HepG2 (cell line): Measurements from ENCODE around the gene ABHD2. TPM values are rescaled to one million over a fixed set of nuclear protein-coding genes. Genes with fewer than 3 reads are reported as not detected.

ENCODE experiments used
- ATAC-seq: fragments of 200-7000 bp; cut with Tn5 transposase; 3 replicates; pipeline ENCODE4 v1.9.1; 2020; ENCODE audit warnings: mild to moderate bottlenecking, moderate library complexity
- BruUV-seq: library from RNA; stranded (reverse); fragments of 400-500 nt; replicated peaks from 2 replicates; lab custom pipeline; 2021; lab: Mats Ljungman, UMichigan
- CTCF ChIA-PET: fragments of 300-600 bp; formaldehyde crosslinking; extraction: SDS; loops from one replicate; lab custom pipeline; 2021; ENCODE audit warnings: low total read pairs, inconsistent platforms, low intra/inter-chr PET ratio; lab: Yijun Ruan, JAX
- POLR2A ChIA-PET: fragments of 350-600 bp; sonication (Branson Sonifier 250); formaldehyde crosslinking; loops from one replicate; lab custom pipeline; 2020; ENCODE audit warnings: antibody characterized with exemption, inconsistent platforms; lab: Yijun Ruan, JAX
- DNase-seq: peaks from one replicate; pipeline ENCODE4 v3.0.0-alpha.2; 2015; ENCODE audit warnings: low spot score
- FAIRE-seq: peaks from 3 replicates; lab custom pipeline; 2011; peaks lifted over from hg19 to GRCh38; lab: Jason Lieb, UNC
- H2AFZ ChIP-seq: one replicate; pipeline ENCODE4 v1.6.1; 2011; ENCODE audit warnings: low read length, inconsistent platforms
- H3K27ac ChIP-seq: fragments of 300-600 bp; 3 replicates; pipeline ENCODE4 v1.8.0; 2011; ENCODE audit warnings: mixed run types, mild to moderate bottlenecking, mixed read lengths, low read length, inconsistent platforms; ENCODE audit not compliant: insufficient read depth; ENCODE audit errors: extremely low read length
- H3K27me3 ChIP-seq, 2 experiments: fragments of 200-600 bp in 1 of 2; 2 replicates in 1 of 2; 3 replicates in 1 of 2; pipeline versions ENCODE4 v1.6.0 to v1.8.0; 2011; ENCODE audit warnings: low read length in 2 of 2, mild to moderate bottlenecking in 2 of 2, moderate library complexity in 2 of 2, inconsistent platforms in 1 of 2; ENCODE audit not compliant: insufficient read depth in 2 of 2, control insufficient read depth in 1 of 2
- H3K36me3 ChIP-seq, 2 experiments: fragments of 200-600 bp in 1 of 2; replicated peaks in 1 of 2; 2 replicates in 1 of 2; 3 replicates in 1 of 2; pipeline versions ENCODE4 v1.5.1 to v1.8.0; 2011; ENCODE audit warnings: low read length in 2 of 2, inconsistent platforms in 1 of 2; ENCODE audit not compliant: insufficient read depth in 2 of 2, control insufficient read depth in 1 of 2
- H3K4me1 ChIP-seq: 2 replicates; pipeline ENCODE4 v1.5.1; 2012; ENCODE audit warnings: low read length, inconsistent platforms; ENCODE audit not compliant: insufficient read depth
- H3K4me2 ChIP-seq: 2 replicates; pipeline ENCODE4 v1.6.0; 2011; ENCODE audit warnings: low read depth, low read length, inconsistent platforms
- H3K4me3 ChIP-seq, 3 experiments: fragments of 200-600 bp in 1 of 3; sonication (generic), shearing (Covaris generic) in 1 of 3; replicated peaks in 1 of 3; 2 replicates each; pipeline ENCODE4 v1.5.1; 2011 to 2016; ENCODE audit warnings: low read length in 3 of 3, inconsistent platforms in 2 of 3, low read depth in 2 of 3, mild to moderate bottlenecking in 2 of 3, control low read depth in 1 of 3, mixed read lengths in 1 of 3; ENCODE audit not compliant: insufficient read depth in 1 of 3
- H3K79me2 ChIP-seq: one replicate; pipeline ENCODE4 v1.6.1; 2011; ENCODE audit warnings: low read length, inconsistent platforms; ENCODE audit not compliant: insufficient read depth
- H3K9ac ChIP-seq: 2 replicates; pipeline ENCODE4 v1.6.0; 2011; ENCODE audit warnings: mild to moderate bottlenecking, low read depth, low read length, inconsistent platforms; ENCODE audit not compliant: insufficient read depth
- H3K9me3 ChIP-seq: 2 replicates; pipeline ENCODE4 v1.5.1; 2012; ENCODE audit warnings: mild to moderate bottlenecking, low read length
- H4K20me1 ChIP-seq: 2 replicates; pipeline ENCODE4 v1.6.0; 2011; ENCODE audit warnings: inconsistent platforms, mild to moderate bottlenecking, low read length, moderate library complexity; ENCODE audit not compliant: insufficient read depth
- BRCA1 ChIP-seq: sonication (generic); formaldehyde crosslinking; IDR thresholded peaks from 2 replicates; pipeline ENCODE4 v1.4.0; 2020; ENCODE audit warnings: missing genetic modification reagents
- HNRNPK ChIP-seq: fragments of 200-400 bp; formaldehyde crosslinking; IDR thresholded peaks from 2 replicates; pipeline ENCODE4 v1.6.1; 2018; ENCODE audit warnings: low read length, low read depth, moderate library complexity, mild to moderate bottlenecking; ENCODE audit not compliant: poor library complexity, severe bottlenecking
- MEF2D ChIP-seq: sonication (generic); formaldehyde crosslinking; IDR thresholded peaks from 2 replicates; pipeline ENCODE4 v1.5.1; 2020; ENCODE audit warnings: mild to moderate bottlenecking, missing genetic modification reagents
- NRL ChIP-seq: sonication (generic); formaldehyde crosslinking; IDR thresholded peaks from 2 replicates; pipeline ENCODE4 v1.5.0; 2020; ENCODE audit warnings: missing genetic modification reagents, mild to moderate bottlenecking, moderate library complexity, borderline replicate concordance
- XRCC5 ChIP-seq: fragments of 200-400 bp; formaldehyde crosslinking; optimal IDR thresholded peaks from 2 replicates; pipeline ENCODE3; 2017; ENCODE audit warnings: mild to moderate bottlenecking, low read length
- ZNF101 ChIP-seq: sonication (generic); formaldehyde crosslinking; IDR thresholded peaks from 2 replicates; pipeline ENCODE4 v1.4.0; 2020; ENCODE audit warnings: mild to moderate bottlenecking, low read depth, missing genetic modification reagents, borderline replicate concordance
- WGBS: methylation state at CpG from one replicate; pipeline ENCODE4 v1.1.6; 2017; ENCODE audit warnings: low lambda C conversion rate; 5-methylcytosine and 5-hydroxymethylcytosine counted together
- in situ Hi-C: cut with HindIII; loops from 2 replicates; pipeline ENCODE4 v1.10.0; 2017; ENCODE audit warnings: low pct_unique_long_range_greater_than_20kb; ENCODE audit not compliant: extremely low pct_ligation_motif_present
- intact Hi-C: fragments of 100-400 bp; cut with micrococcal nuclease; formaldehyde crosslinking; loops from one replicate; pipeline ENCODE4 v1.10.0; 2022; ENCODE audit not compliant: unreplicated experiment
- polyA plus RNA-seq, 8 experiments: library from polyadenylated mRNA; depleted of rRNA in 3 of 8; stranded (reverse) in 7 of 8; unstranded in 1 of 8; fragments of >200 nt; fragmentation: Illumina TruSeq in 4 of 8; extraction: Trizol in 4 of 8; gene quantifications; 2 replicates each; pipeline versions ENCODE4 v1.2.1 to v1.2.3, GENCODE V29; 2011 to 2016; ENCODE audit warnings: low read depth in 4 of 8, missing spikeins in 1 of 8, mixed read lengths in 1 of 8; ENCODE audit not compliant: insufficient read depth in 1 of 8
- total RNA-seq, 5 experiments: library from RNA; depleted of rRNA; stranded (reverse); fragments of >200 nt; fragmentation: Illumina TruSeq; extraction: Trizol; gene quantifications; 2 replicates each; pipeline ENCODE4 v1.2.3, GENCODE V29; 2016; ENCODE audit warnings: low read depth in 1 of 5
- TF ChIP-seq, protein P1 (sequence below): sonication (generic); formaldehyde crosslinking; IDR thresholded peaks from 2 replicates; pipeline ENCODE4 v1.8.0; 2022; ENCODE audit warnings: missing genetic modification reagents, mild to moderate bottlenecking, moderate library complexity, borderline replicate concordance
- TF ChIP-seq, protein P2 (sequence below): sonication (generic); formaldehyde crosslinking; IDR thresholded peaks from 2 replicates; pipeline ENCODE4 v1.8.1; 2023; ENCODE audit warnings: missing genetic modification reagents, inconsistent platforms, borderline replicate concordance

Gene ABHD2
- total and polyA plus RNA-seq, 2 of the 13 experiments (the other 11 are each of a cell fraction or from before 2014, with no cell fraction given) = 14.8 to 22.4 TPM

DNA sequence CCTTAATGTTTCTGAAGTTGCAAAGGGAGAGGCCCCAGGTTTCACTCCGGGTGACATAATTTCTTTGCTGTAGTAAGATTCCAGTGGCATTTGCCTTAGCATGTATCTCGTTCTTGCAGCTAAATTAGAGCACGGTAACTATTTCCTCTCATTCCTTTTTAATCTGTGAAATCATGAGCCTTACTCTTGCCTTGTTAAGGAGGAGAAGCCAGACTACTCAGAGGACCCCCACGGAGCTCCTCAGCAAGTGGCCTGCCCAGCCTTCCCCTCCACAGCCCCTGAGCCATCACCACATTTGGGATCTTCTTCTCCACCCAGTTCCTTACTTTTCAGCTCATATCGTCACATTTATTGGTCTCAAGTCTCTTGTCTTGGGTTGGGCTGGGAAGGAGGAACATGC lies 54.2 kb downstream of the ABHD2 start:
- no peak for DNase-seq
- no peaks in the 10 kb centered on the region for H3K27me3 ChIP-seq
- H4K20me1 ChIP-seq = no peaks in the 10 kb centered on the region
- H3K9ac ChIP-seq = no peak overlapping the region
- no peaks in the 10 kb centered on the region for H3K9me3 ChIP-seq
- no peak overlapping the region for H3K4me3 ChIP-seq
- in situ Hi-C loops = no loop called here
- FAIRE-seq = no peak
- ChIA-PET POLR2A (no interaction called here), CTCF (no interaction called here)
- peaks cover 2% of the 10 kb centered on the region for H3K79me2 ChIP-seq
- no peak for ATAC-seq
- H3K27ac ChIP-seq = no peak overlapping the region
- H2AFZ ChIP-seq = no peak overlapping the region
- H3K4me2 ChIP-seq = no peak overlapping the region
- BruUV-seq = no TSS peak
- H3K36me3 ChIP-seq = peaks cover 0 to 16% of the 10 kb centered on the region in 2 experiments; a peak in 3 of 5 replicates
- intact Hi-C loops = no loop called here
- 95% methylated on average over 5 of the region's 5 CpGs for WGBS
- H3K4me1 ChIP-seq = peaks cover 54% of the 10 kb centered on the region
- TF ChIP-seq HNRNPK = no peak
- TF ChIP-seq ZNF101 (CRISPR knock-in tag) = no peak
- TF ChIP-seq BRCA1 (CRISPR knock-in tag) = no peak
- TF ChIP-seq NRL (CRISPR knock-in tag) = no peak
- TF ChIP-seq XRCC5 = no peak
- TF ChIP-seq, protein P1, sequence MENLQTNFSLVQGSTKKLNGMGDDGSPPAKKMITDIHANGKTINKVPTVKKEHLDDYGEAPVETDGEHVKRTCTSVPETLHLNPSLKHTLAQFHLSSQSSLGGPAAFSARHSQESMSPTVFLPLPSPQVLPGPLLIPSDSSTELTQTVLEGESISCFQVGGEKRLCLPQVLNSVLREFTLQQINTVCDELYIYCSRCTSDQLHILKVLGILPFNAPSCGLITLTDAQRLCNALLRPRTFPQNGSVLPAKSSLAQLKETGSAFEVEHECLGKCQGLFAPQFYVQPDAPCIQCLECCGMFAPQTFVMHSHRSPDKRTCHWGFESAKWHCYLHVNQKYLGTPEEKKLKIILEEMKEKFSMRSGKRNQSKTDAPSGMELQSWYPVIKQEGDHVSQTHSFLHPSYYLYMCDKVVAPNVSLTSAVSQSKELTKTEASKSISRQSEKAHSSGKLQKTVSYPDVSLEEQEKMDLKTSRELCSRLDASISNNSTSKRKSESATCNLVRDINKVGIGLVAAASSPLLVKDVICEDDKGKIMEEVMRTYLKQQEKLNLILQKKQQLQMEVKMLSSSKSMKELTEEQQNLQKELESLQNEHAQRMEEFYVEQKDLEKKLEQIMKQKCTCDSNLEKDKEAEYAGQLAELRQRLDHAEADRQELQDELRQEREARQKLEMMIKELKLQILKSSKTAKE = no peak
- TF ChIP-seq MEF2D = no peak
- TF ChIP-seq, protein P2, sequence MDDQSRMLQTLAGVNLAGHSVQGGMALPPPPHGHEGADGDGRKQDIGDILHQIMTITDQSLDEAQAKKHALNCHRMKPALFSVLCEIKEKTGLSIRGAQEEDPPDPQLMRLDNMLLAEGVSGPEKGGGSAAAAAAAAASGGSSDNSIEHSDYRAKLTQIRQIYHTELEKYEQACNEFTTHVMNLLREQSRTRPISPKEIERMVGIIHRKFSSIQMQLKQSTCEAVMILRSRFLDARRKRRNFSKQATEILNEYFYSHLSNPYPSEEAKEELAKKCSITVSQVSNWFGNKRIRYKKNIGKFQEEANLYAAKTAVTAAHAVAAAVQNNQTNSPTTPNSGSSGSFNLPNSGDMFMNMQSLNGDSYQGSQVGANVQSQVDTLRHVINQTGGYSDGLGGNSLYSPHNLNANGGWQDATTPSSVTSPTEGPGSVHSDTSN (CRISPR knock-in tag) = no peak
- TF ChIP-seq, all 625 proteins: peak for 0
